Smooth muscle cell (in vitro differentiated cells): ENCODE measurements around the gene ARRDC4. TPM values are rescaled to one million over a fixed set of nuclear protein-coding genes. Genes with fewer than 3 reads are reported as not detected.

Experiments used
- DNase-seq: peaks from one replicate; lab custom pipeline; 2025; ENCODE audit not compliant: unreplicated experiment; lab: John Stamatoyannopoulos, UW
- H2AFZ ChIP-seq: fragments of 200-600 bp; sonication (generic); 2 replicates; pipeline ENCODE4 v1.6.0; 2016; ENCODE audit warnings: antibody characterized with exemption, low read depth, mild to moderate bottlenecking
- H3F3A ChIP-seq: fragments of 200-600 bp; sonication (generic); 2 replicates; pipeline ENCODE4 v1.6.0; 2017; ENCODE audit warnings: antibody characterized with exemption, low read depth
- H3K27ac ChIP-seq: fragments of 200-600 bp; sonication (generic); 2 replicates; pipeline ENCODE4 v1.5.1; 2016; ENCODE audit warnings: low read depth, mild to moderate bottlenecking
- H3K27me3 ChIP-seq: fragments of 200-600 bp; sonication (generic); 2 replicates; pipeline ENCODE4 v1.6.1; 2016; ENCODE audit warnings: low read depth, mild to moderate bottlenecking
- H3K36me3 ChIP-seq: fragments of 200-600 bp; sonication (generic); 2 replicates; pipeline ENCODE4 v1.5.1; 2016; ENCODE audit warnings: low read depth
- H3K4me1 ChIP-seq: fragments of 200-600 bp; sonication (generic); 2 replicates; pipeline ENCODE4 v1.5.1; 2016; ENCODE audit warnings: low read depth
- H3K4me2 ChIP-seq: fragments of 200-600 bp; sonication (generic); 2 replicates; pipeline ENCODE4 v1.6.0; 2016; ENCODE audit warnings: mild to moderate bottlenecking
- H3K4me3 ChIP-seq: fragments of 200-600 bp; sonication (generic); 2 replicates; pipeline ENCODE4 v1.5.1; 2016; ENCODE audit warnings: mild to moderate bottlenecking
- H3K79me2 ChIP-seq: fragments of 200-600 bp; sonication (generic); 2 replicates; pipeline ENCODE4 v1.6.0; 2016; ENCODE audit warnings: low read depth, mild to moderate bottlenecking
- H3K9ac ChIP-seq: fragments of 200-600 bp; sonication (generic); 2 replicates; pipeline ENCODE4 v1.6.0; 2016; ENCODE audit warnings: low read depth
- H3K9me3 ChIP-seq: fragments of 200-600 bp; sonication (generic); replicated peaks from 2 replicates; pipeline ENCODE4 v1.5.1; 2016; ENCODE audit warnings: low read depth
- H4K20me1 ChIP-seq: fragments of 200-600 bp; sonication (generic); 2 replicates; pipeline ENCODE4 v1.6.0; 2016; ENCODE audit warnings: low read depth
- CTCF ChIP-seq: fragments of 200-600 bp; sonication (generic); IDR thresholded peaks from 2 replicates; pipeline ENCODE4 v1.5.1; 2017; ENCODE audit warnings: borderline replicate concordance, mild to moderate bottlenecking, antibody characterized with exemption; ENCODE audit not compliant: insufficient read depth, poor library complexity, severe bottlenecking
- WGBS: methylation state at CpG from one replicate; pipeline ENCODE4 v1.1.7; 2016; ENCODE audit warnings: low lambda C conversion rate; 5-methylcytosine and 5-hydroxymethylcytosine counted together
- polyA plus RNA-seq: library from polyadenylated mRNA; unstranded; fragments of >200 nt; fragmentation: Nextera tagmentation; extraction: Ambion mirVana; gene quantifications from 2 replicates; pipeline ENCODE4 v1.2.1, GENCODE V29; 2016
- total RNA-seq: library from RNA; depleted of rRNA; stranded (reverse); fragments of >200 nt; gene quantifications from 2 replicates; pipeline ENCODE4 v1.2.3, GENCODE V29; 2014

Gene ARRDC4
- total and polyA plus RNA-seq, 2 experiments from 2014 or later: 26.9 to 114 TPM

- H3K4me3 ChIP-seq: no peak overlapping the region
- no peaks in the 10 kb centered on the region for H3K9me3 ChIP-seq
- no peaks in the 10 kb centered on the region for H4K20me1 ChIP-seq
- H2AFZ ChIP-seq: no peak overlapping the region
- no peak for DNase-seq
- peaks cover 7% of the 10 kb centered on the region for H3F3A ChIP-seq
- H3K4me2 ChIP-seq: no peak overlapping the region
- no peaks in the 10 kb centered on the region for H3K36me3 ChIP-seq
- H3K27me3 ChIP-seq: no peaks in the 10 kb centered on the region
- TF ChIP-seq CTCF: no peak
- H3K27ac ChIP-seq: peak overlapping the region; percentile 95
- no peaks in the 10 kb centered on the region for H3K79me2 ChIP-seq
- WGBS: 96% methylated on average over 3 of the region's 3 CpGs
- H3K9ac ChIP-seq: no peak overlapping the region
- no peaks in the 10 kb centered on the region for H3K4me1 ChIP-seq
Measured at GRCh38 chr15:98002419-98002818, 41.9 kb downstream of the ARRDC4 start.

- Histone ChIP-seq H2AFZ (no peak overlapping the region), H3K79me2 (no peaks in the 10 kb centered on the region), H3K9ac (peak overlapping the region; percentile 82), H3K4me2 (no peak overlapping the region), H3K27me3 (no peaks in the 10 kb centered on the region), H3K4me3 (no peak overlapping the region), H3K36me3 (no peaks in the 10 kb centered on the region), H3K9me3 (no peaks in the 10 kb centered on the region), H3F3A (peaks cover 7% of the 10 kb centered on the region), H3K27ac (peak overlapping the region; percentile 95), H3K4me1 (no peaks in the 10 kb centered on the region), H4K20me1 (no peaks in the 10 kb centered on the region)
- DNase-seq: no peak
- 92% methylated on average over 4 of the region's 4 CpGs for WGBS
- no peak for TF ChIP-seq CTCF
Measured at GRCh38 chr15:98002866-98003265, 42.4 kb downstream of the ARRDC4 start.

GRCh38 chr15:98003518-98003917, 43.0 kb downstream of the ARRDC4 start:
- no peaks in the 10 kb centered on the region for H3K4me1 ChIP-seq
- peaks cover 7% of the 10 kb centered on the region for H3F3A ChIP-seq
- H3K27me3 ChIP-seq: no peaks in the 10 kb centered on the region
- peak overlapping the region; percentile 95 for H3K27ac ChIP-seq
- H3K4me3 ChIP-seq: no peak overlapping the region
- H3K4me2 ChIP-seq: peak overlapping the region; percentile 39
- no peaks in the 10 kb centered on the region for H3K36me3 ChIP-seq
- H3K9me3 ChIP-seq: no peaks in the 10 kb centered on the region
- DNase-seq: no peak
- 71% methylated on average over 5 of the region's 5 CpGs for WGBS
- TF ChIP-seq CTCF: no peak
- no peaks in the 10 kb centered on the region for H3K79me2 ChIP-seq
- H3K9ac ChIP-seq: peak overlapping the region; percentile 82
- no peaks in the 10 kb centered on the region for H4K20me1 ChIP-seq
- H2AFZ ChIP-seq: no peak overlapping the region

- peak overlapping the region; percentile 95 for H3K27ac ChIP-seq
- H3F3A ChIP-seq: peaks cover 7% of the 10 kb centered on the region
- peak overlapping the region; percentile 39 for H3K4me2 ChIP-seq
- peak overlapping the region; percentile 82 for H3K9ac ChIP-seq
- no peaks in the 10 kb centered on the region for H3K79me2 ChIP-seq
- no peak for DNase-seq
- H3K27me3 ChIP-seq: no peaks in the 10 kb centered on the region
- 26% methylated on average over 3 of the region's 3 CpGs for WGBS
- H3K9me3 ChIP-seq: no peaks in the 10 kb centered on the region
- H3K4me3 ChIP-seq: no peak overlapping the region
- no peaks in the 10 kb centered on the region for H4K20me1 ChIP-seq
- H2AFZ ChIP-seq: no peak overlapping the region
- TF ChIP-seq CTCF: no peak
- no peaks in the 10 kb centered on the region for H3K4me1 ChIP-seq
- H3K36me3 ChIP-seq: no peaks in the 10 kb centered on the region
Measured at GRCh38 chr15:98003996-98004395, 43.5 kb downstream of the ARRDC4 start.
